Measurements from ENCODE around the gene FBXW8. TPM values are rescaled to one million over a fixed set of nuclear protein-coding genes. Genes with fewer than 3 reads are reported as not detected.
A peak's percentile ranks its signal among the peaks of the same experiment; 100 is the strongest.

The FBXW8 gene
- total RNA-seq, 2 experiments from 2014 or later: 5.7 to 6.1 TPM

GRCh38 chr12:116959845-116960514 is 49.2 kb downstream of the FBXW8 start:
- DNase-seq: peak; percentile 81
- Mint-ChIP-seq H3K9me3 (ENCODE audit: low read depth) (no peaks in the 10 kb centered on the region), H3K4me3 (no peak overlapping the region), H3K27me3 (no peaks in the 10 kb centered on the region), H3K27ac (no peak overlapping the region), H3K4me1 (peaks cover 40% of the 10 kb centered on the region), H3K36me3 (ENCODE audit: low read depth) (peaks cover 2% of the 10 kb centered on the region)
- intact Hi-C loops (cut with DNase I, micrococcal nuclease): loop anchor here (1.0 to 10.0 kb wide), 4 partner anchors 38 to 225 kb away; partner anchors contain the start of genes RNFT2 (in 2 of the 2) and SPRING1 (in 2 of the 2)
- peak; percentile 91 for ATAC-seq
- ChIA-PET POLR2A (no interaction called here), CTCF (interaction anchor here (1.3 to 1.8 kb wide), 4 partner anchors 15 to 257 kb away, joined by 4 to 7 read pairs (median 5); no protein-coding TSS in a partner anchor)

- ATAC-seq: no peak
- POLR2A ChIA-PET: no interaction called here
- Mint-ChIP-seq H3K4me3 (no peak overlapping the region), H3K9me3 (ENCODE audit: low read depth) (no peaks in the 10 kb centered on the region), H3K36me3 (ENCODE audit: low read depth) (peaks cover 8% of the 10 kb centered on the region), H3K27ac (no peak overlapping the region), H3K4me1 (peaks cover 40% of the 10 kb centered on the region), H3K27me3 (no peaks in the 10 kb centered on the region)
- intact Hi-C loops (cut with DNase I, micrococcal nuclease): loop anchor here in 1 of 2 experiments (10.0 kb wide), 1 partner anchor 227 kb away; the partner anchor contains the start of genes RNFT2 and SPRING1
- DNase-seq: peak; percentile 8
- CTCF ChIA-PET: interaction anchor here (0.5 kb wide), 1 partner anchor 126 kb away, joined by 3 read pairs; no protein-coding TSS in a partner anchor
Observed at GRCh38 chr12:116962197-116962596, 51.4 kb downstream of the FBXW8 start.

DNA sequence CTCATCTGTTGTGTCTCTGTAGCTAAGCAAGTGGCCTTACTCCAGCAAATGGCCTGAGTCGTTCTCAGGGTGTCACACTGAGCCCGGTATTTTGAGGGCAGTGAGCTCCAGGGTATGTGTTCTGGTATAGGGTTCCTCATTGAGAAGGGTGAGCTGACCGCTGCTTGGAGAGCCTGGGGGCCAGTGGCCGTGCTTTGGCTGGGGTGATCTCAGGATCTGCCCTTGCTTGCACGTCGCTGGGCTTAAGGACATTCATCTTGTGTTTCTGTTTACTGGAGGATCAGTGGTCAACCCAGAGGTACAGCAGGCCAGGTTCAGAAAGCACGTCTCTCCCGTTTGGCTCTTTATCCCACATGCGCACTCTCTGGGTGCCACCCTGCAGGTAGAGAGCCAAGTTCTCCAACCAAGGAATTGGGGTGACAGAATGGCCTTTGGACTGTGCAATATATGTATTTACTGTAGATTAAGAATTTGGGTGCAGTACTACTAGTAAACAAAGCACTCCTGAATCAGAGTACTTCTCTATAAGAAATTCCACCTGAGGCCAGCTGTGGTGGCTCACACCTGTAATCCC is 52.1 kb downstream of the FBXW8 start:
- Mint-ChIP-seq H3K27me3 (no peaks in the 10 kb centered on the region), H3K9me3 (ENCODE audit: low read depth) (no peaks in the 10 kb centered on the region), H3K4me3 (no peak overlapping the region), H3K27ac (no peak overlapping the region), H3K4me1 (peaks cover 40% of the 10 kb centered on the region), H3K36me3 (ENCODE audit: low read depth) (peaks cover 10% of the 10 kb centered on the region)
- ATAC-seq: no peak
- DNase-seq: no peak
- ChIA-PET POLR2A (no interaction called here), CTCF (interaction anchor here (0.5 to 1.1 kb wide), 2 partner anchors 127 to 259 kb away, joined by 3 read pairs; no protein-coding TSS in a partner anchor)
- intact Hi-C loops (cut with DNase I, micrococcal nuclease): loop anchor here in 1 of 2 experiments (10.0 kb wide), 1 partner anchor 228 kb away; the partner anchor contains the start of genes RNFT2 and SPRING1

DNA sequence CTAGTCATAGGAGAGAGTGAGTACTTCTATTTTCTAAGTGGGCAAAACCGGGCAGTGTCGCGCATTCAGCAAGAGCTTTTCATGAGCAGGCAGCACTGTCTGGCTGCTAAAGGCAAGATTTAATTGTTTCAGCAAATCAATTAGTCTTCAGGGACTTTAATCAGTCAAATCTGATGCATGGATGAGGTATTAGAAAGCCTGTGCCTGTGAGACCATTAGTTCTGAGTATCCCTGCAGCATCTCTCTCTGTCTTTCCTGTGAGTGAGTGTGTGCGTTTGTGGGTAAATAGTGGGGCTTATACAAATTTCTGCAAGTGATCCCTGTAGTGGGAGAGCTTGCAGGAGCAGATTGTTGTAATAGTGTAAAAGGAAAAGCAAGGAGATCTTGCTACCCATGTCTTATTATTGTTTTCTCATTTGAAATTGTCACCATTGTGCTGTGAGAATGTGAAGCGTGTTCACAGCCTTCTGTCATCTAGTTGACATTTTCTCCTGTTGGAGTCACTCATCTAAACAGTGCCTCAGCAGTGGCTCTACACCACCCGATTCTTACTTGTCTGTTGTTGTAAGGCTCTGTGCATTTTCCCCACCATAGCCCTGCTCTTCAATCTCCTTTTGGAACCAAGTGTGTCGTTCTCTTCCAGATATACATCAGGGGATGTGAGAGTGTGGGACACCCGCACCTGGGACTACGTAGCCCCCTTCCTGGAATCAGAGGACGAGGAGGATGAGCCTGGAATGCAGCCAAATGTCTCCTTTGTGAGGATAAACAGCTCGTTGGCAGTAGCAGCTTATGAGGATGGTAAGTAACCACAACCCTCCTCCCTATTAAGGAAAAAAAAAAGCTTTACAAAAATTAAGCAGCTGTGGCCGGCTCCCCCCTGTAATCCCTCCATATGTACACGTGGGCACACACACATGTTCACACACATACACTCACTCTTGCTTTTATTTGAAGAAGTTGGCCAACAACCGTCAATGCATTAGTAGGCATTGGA is 53.6 kb downstream of the FBXW8 start:
- Mint-ChIP-seq H3K4me3 (no peak overlapping the region), H3K27ac (no peak overlapping the region), H3K27me3 (no peaks in the 10 kb centered on the region), H3K4me1 (peaks cover 29% of the 10 kb centered on the region), H3K9me3 (ENCODE audit: low read depth) (no peaks in the 10 kb centered on the region), H3K36me3 (ENCODE audit: low read depth) (peaks cover 12% of the 10 kb centered on the region)
- ATAC-seq (no peak), DNase-seq (no peak)
- CTCF ChIA-PET: interaction anchor here (1.1 kb wide), 1 partner anchor 261 kb away, joined by 3 read pairs; no protein-coding TSS in a partner anchor
- POLR2A ChIA-PET: no interaction called here
- intact Hi-C loops (cut with DNase I, micrococcal nuclease): loop anchor here in 1 of 2 experiments (10.0 kb wide), 1 partner anchor 230 kb away; the partner anchor contains the start of genes RNFT2 and SPRING1

DNA sequence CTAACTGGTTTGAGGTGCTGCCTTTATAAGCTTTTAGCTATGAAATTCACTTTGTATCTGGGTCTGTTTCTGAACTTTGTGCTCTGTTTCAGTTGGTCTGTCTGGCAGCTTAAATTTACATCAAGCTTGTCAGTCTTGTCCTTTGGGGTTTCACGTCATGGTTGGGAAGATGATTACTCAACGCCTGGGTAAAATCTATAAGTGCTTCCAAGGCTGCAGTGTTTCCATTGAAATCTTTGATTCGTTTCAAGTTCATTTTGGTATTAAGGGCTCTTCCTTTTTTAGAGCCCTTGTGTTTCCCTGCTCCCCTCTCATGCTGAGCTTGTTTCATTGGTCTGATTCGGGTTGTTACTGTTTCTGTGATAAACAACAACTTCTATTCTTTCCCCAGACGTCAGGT is 58.2 kb downstream of the FBXW8 start:
- no peaks in the 10 kb centered on the region for H3K27me3 Mint-ChIP-seq
- no peak for DNase-seq
- H3K4me1 Mint-ChIP-seq: no peaks in the 10 kb centered on the region
- no peak for ATAC-seq
- no peak overlapping the region for H3K4me3 Mint-ChIP-seq
- no peaks in the 10 kb centered on the region for H3K9me3 Mint-ChIP-seq (ENCODE audit: low read depth)
- ChIA-PET POLR2A (no interaction called here), CTCF (interaction anchor here (0.8 kb wide), 2 partner anchors 16 to 54 kb away, joined by 3 to 6 read pairs; no protein-coding TSS in a partner anchor)
- H3K27ac Mint-ChIP-seq: no peak overlapping the region
- peaks cover 12% of the 10 kb centered on the region for H3K36me3 Mint-ChIP-seq (ENCODE audit: low read depth)
- intact Hi-C loops (cut with DNase I, micrococcal nuclease): loop anchor here in 1 of 2 experiments (10.0 kb wide), 1 partner anchor 234 kb away; the partner anchor contains the start of genes RNFT2 and SPRING1

DNA sequence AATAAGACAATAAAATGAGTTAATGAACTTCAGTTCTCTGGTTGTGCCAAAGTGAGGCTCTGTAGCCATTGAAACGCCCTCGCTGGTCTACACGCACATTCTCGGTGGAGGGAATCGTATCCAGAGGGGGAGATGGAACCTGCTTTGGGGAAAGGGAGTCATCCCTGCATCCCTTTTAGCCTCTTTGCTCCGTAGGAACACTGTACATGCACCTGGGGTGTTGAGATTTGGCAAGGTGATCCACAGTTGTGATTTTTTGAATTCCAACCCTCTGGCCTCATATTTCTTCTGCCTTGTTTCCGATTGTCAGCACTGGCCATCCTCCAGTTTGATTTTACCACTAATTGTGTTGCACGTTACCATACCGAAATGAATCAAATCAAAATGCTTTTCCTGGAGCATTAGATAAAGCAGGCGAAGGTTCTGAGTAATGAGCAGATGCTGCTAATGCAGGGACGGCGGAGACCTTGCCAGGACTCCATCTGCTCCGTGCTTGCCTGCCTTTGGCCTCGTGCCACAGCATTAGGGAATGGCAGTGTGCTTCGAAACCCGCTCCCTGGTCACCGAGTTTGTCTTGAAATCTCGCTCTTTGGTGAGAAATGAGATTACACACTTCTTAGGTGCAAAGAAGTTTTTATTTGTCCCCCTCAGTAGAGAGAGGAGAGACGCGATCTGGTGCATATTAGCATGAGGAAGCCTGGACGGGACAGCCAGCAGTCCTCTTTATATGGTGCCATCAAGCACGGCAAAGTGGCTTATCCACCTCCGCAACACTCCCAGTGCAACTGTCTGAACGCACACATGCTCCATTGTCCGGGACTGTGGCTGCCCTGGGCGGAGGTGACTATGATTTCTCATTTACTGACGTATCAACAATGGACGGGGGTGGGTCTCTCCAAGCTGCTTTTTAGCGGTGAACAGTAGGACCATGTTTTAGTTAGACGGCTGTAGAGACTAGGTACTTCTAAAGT is 59.1 kb downstream of the FBXW8 start:
- ChIA-PET CTCF (interaction anchor here (0.8 kb wide), 1 partner anchor 15 kb away, joined by 3 read pairs; no protein-coding TSS in a partner anchor), POLR2A (no interaction called here)
- no peak overlapping the region for H3K27ac Mint-ChIP-seq
- no peaks in the 10 kb centered on the region for H3K9me3 Mint-ChIP-seq (ENCODE audit: low read depth)
- intact Hi-C loops (cut with DNase I, micrococcal nuclease): loop anchor here in 1 of 2 experiments (10.0 kb wide), 1 partner anchor 235 kb away; the partner anchor contains the start of genes RNFT2 and SPRING1
- ATAC-seq: no peak
- DNase-seq: no peak
- H3K36me3 Mint-ChIP-seq (ENCODE audit: low read depth): peaks cover 12% of the 10 kb centered on the region
- no peak overlapping the region for H3K4me3 Mint-ChIP-seq
- no peaks in the 10 kb centered on the region for H3K27me3 Mint-ChIP-seq
- no peaks in the 10 kb centered on the region for H3K4me1 Mint-ChIP-seq

GRCh38 chr12:116971222-116971621 is 60.5 kb downstream of the FBXW8 start:
- ChIA-PET CTCF (no interaction called here), POLR2A (no interaction called here)
- ATAC-seq: no peak
- peaks cover 8% of the 10 kb centered on the region for H3K36me3 Mint-ChIP-seq (ENCODE audit: low read depth)
- H3K4me3 Mint-ChIP-seq: no peak overlapping the region
- intact Hi-C loops (cut with DNase I, micrococcal nuclease): no loop called here
- H3K27ac Mint-ChIP-seq: no peak overlapping the region
- DNase-seq: no peak
- no peaks in the 10 kb centered on the region for H3K4me1 Mint-ChIP-seq
- H3K9me3 Mint-ChIP-seq (ENCODE audit: low read depth): no peaks in the 10 kb centered on the region
- H3K27me3 Mint-ChIP-seq: no peaks in the 10 kb centered on the region

DNA sequence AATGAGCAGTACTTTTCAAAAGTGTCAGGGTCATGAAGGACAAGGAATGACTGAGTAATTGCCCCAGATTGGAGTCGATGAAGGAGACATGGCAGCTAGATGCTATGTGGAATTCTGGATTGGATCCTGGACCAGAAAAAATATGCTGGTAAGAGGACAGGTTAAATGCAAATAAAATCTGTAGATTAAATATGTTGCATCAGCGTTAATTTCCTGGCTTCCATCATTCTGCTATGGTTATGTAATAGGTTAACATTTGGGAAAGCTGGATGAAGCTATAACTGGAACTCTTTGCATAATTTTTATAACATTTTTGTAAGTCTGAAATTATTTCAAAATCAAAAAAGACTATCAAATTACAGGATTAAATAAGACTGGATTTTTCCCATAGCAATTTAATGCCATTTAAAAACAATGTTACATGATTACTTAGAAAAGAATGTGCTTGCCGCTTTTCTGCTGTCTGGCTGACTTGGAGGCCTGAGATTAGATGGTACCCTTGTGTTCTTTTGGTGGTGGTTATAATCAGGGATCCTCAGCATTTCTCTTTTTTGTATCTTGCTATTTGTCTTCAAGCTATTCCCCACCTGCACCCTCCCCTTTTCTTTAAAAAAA is 65.1 kb downstream of the FBXW8 start:
- no peak for ATAC-seq
- no peaks in the 10 kb centered on the region for H3K9me3 Mint-ChIP-seq (ENCODE audit: low read depth)
- no peaks in the 10 kb centered on the region for H3K27me3 Mint-ChIP-seq
- ChIA-PET CTCF (interaction anchor here (2.4 kb wide), 1 partner anchor 16 kb away, joined by 5 read pairs; no protein-coding TSS in a partner anchor), POLR2A (no interaction called here)
- H3K36me3 Mint-ChIP-seq (ENCODE audit: low read depth): peaks cover 2% of the 10 kb centered on the region
- no peak overlapping the region for H3K4me3 Mint-ChIP-seq
- no peak for DNase-seq
- intact Hi-C loops (cut with DNase I, micrococcal nuclease): no loop called here
- no peak overlapping the region for H3K27ac Mint-ChIP-seq
- H3K4me1 Mint-ChIP-seq: peaks cover 6% of the 10 kb centered on the region

- ChIA-PET POLR2A (interaction anchor here (0.6 kb wide), 1 partner anchor 340 kb away, joined by 5 read pairs; no protein-coding TSS in a partner anchor), CTCF (no interaction called here)
- Mint-ChIP-seq H3K36me3 (ENCODE audit: low read depth) (peaks cover 2% of the 10 kb centered on the region), H3K4me3 (no peak overlapping the region), H3K27ac (no peak overlapping the region), H3K4me1 (peaks cover 6% of the 10 kb centered on the region), H3K9me3 (ENCODE audit: low read depth) (no peaks in the 10 kb centered on the region), H3K27me3 (no peaks in the 10 kb centered on the region)
- intact Hi-C loops (cut with DNase I, micrococcal nuclease): no loop called here
- no peak for ATAC-seq
- no peak for DNase-seq
Observed at GRCh38 chr12:116977465-116978380, 67.0 kb downstream of the FBXW8 start.
